IPS-18a (cell line): Measurements from ENCODE around the gene MRPL11.
A peak's percentile ranks its signal among the peaks of the same experiment; 100 is the strongest.

ENCODE experiments used
- H3K27ac ChIP-seq: one replicate; pipeline ENCODE4 v1.5.1; 2013; ENCODE audit warnings: low read length
- H3K27me3 ChIP-seq: one replicate; pipeline ENCODE4 v1.6.1; 2013; ENCODE audit warnings: mild to moderate bottlenecking, low read length; ENCODE audit not compliant: control insufficient read depth, insufficient read depth
- H3K36me3 ChIP-seq: one replicate; pipeline ENCODE4 v1.6.1; 2013; ENCODE audit warnings: low read depth, low read length; ENCODE audit not compliant: control insufficient read depth
- H3K4me1 ChIP-seq: one replicate; pipeline ENCODE4 v1.6.1; 2013; ENCODE audit warnings: low read depth, low read length; ENCODE audit not compliant: control insufficient read depth
- H3K4me3 ChIP-seq: one replicate; pipeline ENCODE4 v1.5.1; 2013; ENCODE audit warnings: low read length
- H3K9ac ChIP-seq: one replicate; pipeline ENCODE4 v1.6.1; 2013; ENCODE audit warnings: mild to moderate bottlenecking, low read length, moderate library complexity
- H3K9me3 ChIP-seq: one replicate; pipeline ENCODE4 v1.6.1; 2013; ENCODE audit warnings: low read depth, low read length; ENCODE audit not compliant: control insufficient read depth

MRPL11 gene

DNA sequence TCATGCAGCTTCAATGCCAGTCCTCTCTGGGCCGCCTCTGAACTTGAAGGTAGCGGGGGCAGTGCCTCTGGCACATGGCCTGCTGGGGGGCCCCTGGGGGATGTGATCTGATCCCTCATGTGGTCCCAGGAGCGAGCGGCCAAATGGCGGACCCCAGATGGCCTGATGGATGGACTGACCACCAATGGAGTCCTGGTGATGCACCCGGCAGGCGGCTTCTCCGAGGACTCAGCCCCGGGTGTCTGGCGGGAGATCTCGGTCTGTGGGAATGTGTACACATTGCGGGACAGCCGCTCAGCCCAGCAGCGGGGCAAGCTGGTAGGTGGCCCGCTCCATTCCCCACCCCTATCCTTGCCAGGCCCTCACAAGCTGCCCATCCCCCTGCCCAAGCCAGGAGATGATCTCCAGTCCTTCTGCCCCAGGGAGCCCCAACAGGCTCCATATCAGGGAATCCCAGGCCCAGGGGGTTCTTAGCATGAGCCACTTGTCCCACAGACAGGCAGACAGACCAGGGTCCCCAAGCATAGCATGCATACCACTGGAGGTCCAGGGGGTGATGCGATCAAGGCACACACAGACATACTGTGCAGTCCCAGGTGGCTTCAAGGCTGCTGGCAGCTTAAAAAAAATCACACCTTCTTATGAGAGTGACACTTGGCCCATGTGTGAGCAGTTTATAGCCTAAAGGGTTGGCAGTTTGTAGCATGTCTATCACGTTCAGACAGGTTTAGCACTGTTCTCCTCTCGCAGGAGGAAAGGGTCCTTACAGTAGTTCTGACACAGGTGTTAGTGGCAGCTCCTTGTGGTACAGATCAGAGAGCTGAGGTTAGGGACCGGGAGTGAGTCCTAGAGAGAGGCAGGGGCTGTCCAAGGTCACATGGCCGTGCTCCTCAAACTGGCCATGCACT lies 35.2 kb upstream of the MRPL11 start:
- Histone ChIP-seq H3K4me3 (no peak overlapping the region), H3K27ac (no peak overlapping the region), H3K9ac (no peak overlapping the region), H3K4me1 (peaks cover 4% of the 10 kb centered on the region), H3K27me3 (no peaks in the 10 kb centered on the region), H3K9me3 (no peaks in the 10 kb centered on the region), H3K36me3 (peaks cover 11% of the 10 kb centered on the region)

DNA sequence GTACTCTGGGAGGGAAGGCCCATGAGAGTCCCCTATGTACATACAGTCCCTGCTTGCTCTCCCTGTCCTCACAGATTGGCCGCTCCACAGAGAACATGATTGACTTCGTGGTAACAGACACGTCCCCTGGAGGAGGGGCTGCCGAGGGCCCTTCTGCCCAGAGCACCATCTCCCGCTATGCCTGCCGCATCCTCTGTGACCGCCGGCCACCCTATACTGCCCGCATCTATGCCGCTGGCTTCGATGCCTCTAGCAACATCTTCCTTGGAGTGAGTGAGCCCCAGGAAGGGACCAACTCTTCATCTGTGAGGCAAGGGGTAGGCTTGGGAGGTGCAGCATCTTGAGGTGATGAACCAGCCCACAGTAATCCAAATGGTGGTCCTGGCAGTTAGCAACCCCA lies 34.5 kb upstream of the MRPL11 start:
- H3K4me1 ChIP-seq, result peaks cover 4% of the 10 kb centered on the region
- no peaks in the 10 kb centered on the region for H3K9me3 ChIP-seq
- no peak overlapping the region for H3K4me3 ChIP-seq
- peaks cover 11% of the 10 kb centered on the region for H3K36me3 ChIP-seq
- no peak overlapping the region for H3K9ac ChIP-seq
- H3K27me3 ChIP-seq, result no peaks in the 10 kb centered on the region
- H3K27ac ChIP-seq, result no peak overlapping the region

DNA sequence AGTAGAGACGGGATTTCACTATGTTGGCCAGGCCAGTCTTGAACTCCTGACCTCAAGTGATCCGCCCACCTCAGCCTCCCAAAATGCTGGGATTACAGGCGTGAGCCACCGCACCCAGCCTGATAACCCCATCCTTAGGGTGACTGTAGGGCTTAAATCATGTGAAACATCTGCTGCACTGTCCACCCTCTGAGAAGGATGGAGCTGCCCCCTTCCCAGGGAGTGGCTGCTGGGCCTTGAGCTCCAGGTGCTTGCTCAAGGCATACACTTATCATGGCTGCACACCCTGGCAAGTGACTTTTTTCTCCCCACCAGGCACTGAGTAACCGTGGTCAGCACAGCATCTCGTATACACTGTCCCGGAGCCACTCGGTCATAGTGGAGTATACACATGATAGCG lies 33.4 kb upstream of the MRPL11 start:
- no peak overlapping the region for H3K27ac ChIP-seq
- H3K36me3 ChIP-seq, result peaks cover 11% of the 10 kb centered on the region
- peaks cover 8% of the 10 kb centered on the region for H3K4me1 ChIP-seq
- peaks cover 4% of the 10 kb centered on the region for H3K27me3 ChIP-seq
- no peak overlapping the region for H3K4me3 ChIP-seq
- no peak overlapping the region for H3K9ac ChIP-seq
- H3K9me3 ChIP-seq, result no peaks in the 10 kb centered on the region

DNA sequence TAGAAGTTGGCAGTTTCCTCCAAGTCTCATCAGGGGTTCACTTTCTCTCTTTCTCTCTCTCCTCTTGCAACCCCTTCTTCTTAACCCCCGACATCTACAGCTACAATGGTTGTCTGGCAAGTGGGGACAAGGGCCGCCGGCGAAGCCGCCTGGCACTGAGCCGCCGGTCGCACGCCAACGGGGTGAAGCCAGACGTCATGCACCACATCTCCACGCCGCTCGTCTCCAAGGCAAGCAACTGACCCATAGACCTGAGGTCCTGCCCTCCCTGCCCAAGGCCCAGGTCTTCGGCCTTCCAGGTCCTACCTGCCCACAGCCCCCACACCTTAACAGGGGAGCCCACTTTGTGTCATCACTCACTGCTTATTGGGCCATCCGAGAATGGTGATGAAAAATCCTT lies 32.5 kb upstream of the MRPL11 start:
- peaks cover 11% of the 10 kb centered on the region for H3K36me3 ChIP-seq
- no peak overlapping the region for H3K9ac ChIP-seq
- no peak overlapping the region for H3K27ac ChIP-seq
- H3K4me3 ChIP-seq, result no peak overlapping the region
- peaks cover 4% of the 10 kb centered on the region for H3K27me3 ChIP-seq
- H3K9me3 ChIP-seq, result no peaks in the 10 kb centered on the region
- peaks cover 8% of the 10 kb centered on the region for H3K4me1 ChIP-seq

DNA sequence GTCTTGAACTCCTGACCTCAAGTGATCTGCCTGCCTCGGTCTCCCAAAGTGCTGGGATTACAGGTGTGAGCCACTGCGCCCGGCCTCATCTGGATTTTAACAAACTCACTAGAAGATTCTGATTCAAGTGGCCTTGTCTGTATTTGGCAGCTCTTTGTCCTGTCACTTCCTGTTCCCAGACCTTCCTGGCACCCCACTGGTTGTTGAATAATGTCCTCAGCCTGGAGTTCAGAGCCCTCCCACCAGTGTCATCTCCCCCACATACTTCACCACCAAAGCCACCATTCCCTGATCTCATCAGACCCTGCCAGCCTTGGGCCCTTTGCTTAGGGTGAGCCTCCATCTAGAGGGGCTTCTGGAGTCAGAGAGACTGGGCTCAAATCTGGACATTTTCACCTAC lies 31.4 kb upstream of the MRPL11 start:
- Histone ChIP-seq H3K36me3 (peaks cover 11% of the 10 kb centered on the region), H3K9ac (no peak overlapping the region), H3K9me3 (no peaks in the 10 kb centered on the region), H3K4me3 (no peak overlapping the region), H3K27me3 (peaks cover 4% of the 10 kb centered on the region), H3K4me1 (peaks cover 17% of the 10 kb centered on the region), H3K27ac (no peak overlapping the region)

DNA sequence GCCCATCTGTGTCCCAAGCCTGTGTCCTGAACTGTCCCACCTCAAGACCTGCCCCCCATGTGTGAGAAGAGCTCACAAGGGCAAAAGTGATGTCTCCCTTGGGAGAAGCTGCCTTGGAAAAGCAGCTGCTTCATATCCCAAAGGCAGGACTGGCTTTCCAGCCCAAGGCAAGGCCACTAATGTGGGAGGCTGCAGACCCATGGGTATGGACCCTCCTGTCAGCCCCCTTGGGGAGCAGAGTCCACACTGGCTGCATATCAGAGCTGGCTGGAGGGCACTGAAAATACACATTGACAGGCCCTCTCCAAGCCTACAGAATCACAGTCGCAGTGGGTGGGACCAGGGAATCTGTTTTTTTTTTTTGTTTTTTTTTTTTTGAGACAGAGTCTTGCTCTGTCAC lies 30.8 kb upstream of the MRPL11 start:
- no peaks in the 10 kb centered on the region for H3K9me3 ChIP-seq
- H3K4me1 ChIP-seq, result peaks cover 18% of the 10 kb centered on the region
- H3K36me3 ChIP-seq, result peaks cover 11% of the 10 kb centered on the region
- H3K27me3 ChIP-seq, result peaks cover 4% of the 10 kb centered on the region
- H3K4me3 ChIP-seq, result no peak overlapping the region
- H3K9ac ChIP-seq, result no peak overlapping the region
- H3K27ac ChIP-seq, result no peak overlapping the region

DNA sequence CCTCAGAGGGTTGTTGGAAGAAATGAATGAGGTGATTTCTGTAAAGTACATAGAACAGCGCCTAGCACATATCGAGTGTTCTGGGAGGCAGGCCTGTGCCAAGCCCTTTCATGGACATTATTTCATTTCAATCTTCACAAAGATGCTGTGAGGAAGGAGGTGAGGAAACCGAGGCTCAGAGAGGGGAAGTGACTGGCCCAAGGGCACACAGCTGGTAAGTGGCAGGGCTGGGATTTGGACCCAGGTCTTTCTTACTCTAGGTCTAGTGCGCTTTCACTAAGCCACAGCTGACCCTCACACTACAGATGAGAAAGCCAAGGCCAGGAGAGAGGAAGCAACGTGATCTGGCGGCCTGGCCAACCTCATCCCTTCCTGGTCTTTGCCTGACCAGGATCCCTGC lies 30.0 kb upstream of the MRPL11 start:
- H3K9me3 ChIP-seq, result no peaks in the 10 kb centered on the region
- peaks cover 4% of the 10 kb centered on the region for H3K27me3 ChIP-seq
- H3K27ac ChIP-seq, result no peak overlapping the region
- peaks cover 18% of the 10 kb centered on the region for H3K4me1 ChIP-seq
- H3K36me3 ChIP-seq, result peaks cover 4% of the 10 kb centered on the region
- no peak overlapping the region for H3K9ac ChIP-seq
- H3K4me3 ChIP-seq, result no peak overlapping the region

DNA sequence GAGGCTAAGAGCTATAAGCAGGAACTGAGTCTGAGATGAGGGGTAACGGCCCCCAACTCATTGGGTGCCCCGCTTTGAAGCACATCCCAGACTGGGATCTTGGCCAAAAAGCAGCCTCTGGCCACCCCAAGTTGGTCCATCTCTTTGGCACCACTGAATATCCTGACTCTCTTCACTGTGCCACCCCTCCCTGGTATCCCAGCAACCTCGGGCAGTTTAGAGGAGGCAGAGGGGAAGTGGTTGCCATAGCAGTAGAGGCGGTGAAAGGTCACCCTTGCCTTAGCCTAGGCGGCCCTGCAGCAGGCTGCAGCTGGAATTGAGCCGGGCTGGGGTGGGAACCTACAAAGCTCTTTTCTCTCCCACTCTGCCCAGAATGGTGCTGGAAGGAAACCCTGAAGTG lies 29.1 kb upstream of the MRPL11 start:
- H3K9me3 ChIP-seq, result no peaks in the 10 kb centered on the region
- H3K36me3 ChIP-seq, result peaks cover 4% of the 10 kb centered on the region
- H3K4me3 ChIP-seq, result peak overlapping the region; percentile 82
- peaks cover 18% of the 10 kb centered on the region for H3K4me1 ChIP-seq
- no peak overlapping the region for H3K9ac ChIP-seq
- no peak overlapping the region for H3K27ac ChIP-seq
- H3K27me3 ChIP-seq, result peaks cover 4% of the 10 kb centered on the region

DNA sequence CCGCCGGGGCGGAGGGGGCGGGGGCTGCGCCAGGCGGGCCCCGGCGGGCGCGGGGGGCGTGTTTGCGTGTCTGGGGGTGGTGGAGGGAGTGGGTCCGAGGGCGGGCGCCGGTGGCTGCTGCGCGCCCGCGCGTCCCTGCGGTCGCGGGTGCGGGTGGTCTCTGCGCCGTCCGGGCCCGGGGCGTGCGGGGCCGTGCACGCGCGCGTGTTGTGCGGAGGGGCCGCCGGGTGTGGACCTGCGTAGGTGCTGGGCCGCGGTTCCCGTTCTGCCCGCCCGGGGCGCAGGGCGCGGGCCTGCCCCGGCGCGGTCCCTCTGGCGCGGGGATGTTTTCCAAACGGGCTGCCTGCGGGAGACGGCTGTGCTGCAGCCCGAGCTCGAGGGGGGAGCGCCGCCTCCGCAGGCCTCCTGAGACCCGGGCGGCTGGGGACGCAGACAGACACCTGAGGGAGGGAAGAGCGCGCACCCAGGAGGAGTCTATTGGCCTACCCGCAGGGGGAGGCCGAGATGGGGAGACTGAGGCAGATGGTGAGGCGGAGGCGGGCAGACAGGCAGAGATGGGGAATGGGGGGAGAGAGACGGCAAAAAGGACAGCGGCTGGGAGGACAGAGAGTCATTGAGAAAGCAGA lies 28.5 kb upstream of the MRPL11 start:
- Histone ChIP-seq H3K27ac (no peak overlapping the region), H3K4me3 (peak overlapping the region; percentile 82), H3K9me3 (no peaks in the 10 kb centered on the region), H3K4me1 (peaks cover 18% of the 10 kb centered on the region), H3K27me3 (peaks cover 4% of the 10 kb centered on the region), H3K9ac (peak overlapping the region; percentile 29), H3K36me3 (no peaks in the 10 kb centered on the region)

DNA sequence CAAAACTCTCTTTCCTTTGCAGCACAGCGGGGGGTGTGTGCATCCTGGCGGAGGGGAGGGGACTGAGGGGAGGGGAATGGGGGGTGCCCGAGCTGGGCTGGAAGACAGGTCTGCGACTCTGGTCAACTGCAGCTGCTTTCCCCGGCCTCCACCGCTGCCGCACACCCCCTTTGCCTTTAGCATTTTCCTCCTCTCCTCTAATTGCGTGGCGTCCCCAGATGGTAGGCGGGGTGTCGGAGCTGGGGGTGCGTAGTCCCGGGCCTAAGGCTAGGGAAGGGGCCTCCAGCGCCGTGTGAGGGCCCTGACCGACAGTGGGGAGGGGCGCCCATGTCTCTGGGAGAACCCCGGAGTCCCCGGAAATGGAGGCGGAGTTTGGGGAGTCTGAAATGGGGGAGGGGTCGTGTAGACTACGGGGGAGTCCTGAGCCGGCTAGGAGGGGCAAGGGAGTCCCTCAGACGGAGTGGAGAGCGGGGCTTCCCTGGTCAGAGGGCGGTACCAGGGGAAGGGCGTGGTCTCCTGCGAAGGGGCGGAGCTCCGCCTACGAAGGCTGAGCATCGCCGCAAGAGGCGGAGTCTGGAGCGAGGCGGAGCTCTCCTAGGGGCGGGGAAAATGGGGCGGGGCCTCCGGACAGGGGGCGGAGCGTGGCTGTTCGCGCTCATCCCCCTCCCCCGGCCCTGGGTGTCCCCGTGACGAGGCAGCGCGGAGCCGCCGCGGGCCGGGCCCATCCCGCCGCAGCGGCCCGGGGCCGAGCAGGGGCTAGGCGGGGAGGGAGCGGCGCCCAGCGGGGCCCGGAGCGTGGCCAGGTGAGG lies 27.8 kb upstream of the MRPL11 start, which contains the start of gene PELI3:
TSS of gene PELI3 (plus strand) at position 681 of the 809 bp plus-strand sequence. CDS start 1,224 bp downstream, outside the sequence.
- Histone ChIP-seq H3K9me3 (no peaks in the 10 kb centered on the region), H3K9ac (peak within 1 kb of the TSS; percentile 47), H3K36me3 (no peaks in the 10 kb centered on the region), H3K27me3 (peaks cover 4% of the 10 kb centered on the region), H3K4me1 (peaks cover 18% of the 10 kb centered on the region), H3K27ac (peak within 1 kb of the TSS; percentile 18), H3K4me3 (peak within 1 kb of the TSS; percentile 82)
